ENCODE results near the gene DPPA3. TPM values are rescaled to one million over a fixed set of nuclear protein-coding genes. Genes with fewer than 3 reads are reported as not detected.
"Not testable (repeated sequence)": the region's sequence is repeated elsewhere in the genome, so short reads cannot be mapped to it uniquely, and the experiment has no call there.

Gene DPPA3
- not detected for total RNA-seq

GRCh38 chr12:7711133-7711532, at the start of gene DPPA3:
TSS of gene DPPA3 (plus strand) at chr12:7711433. CDS start at chr12:7711571, 138 bp downstream.
- WGBS, 2 donors: 69 to 75% methylated on average over 7 of the region's 7 CpGs
- Histone ChIP-seq H3K27ac (no peak within 1 kb of the TSS), H3K9me3 (no peaks in the 10 kb centered on the region), H3K27me3 (no peaks in the 10 kb centered on the region), H3K4me3 (no peak within 1 kb of the TSS), H3K36me3 (replicated peaks in 1 of 2; ENCODE audit: insufficient read depth in 1 of 2, low read depth in 2 of 2) (no peaks in the 10 kb centered on the region), H3K4me1 (no peaks in the 10 kb centered on the region)
- ATAC-seq: no peak
- DNase-seq: no peak
- no peak for TF ChIP-seq CTCF (IDR thresholded peaks at IDR 0.05)
- no peak for TF ChIP-seq POLR2A (IDR thresholded peaks at IDR 0.05)
- intact Hi-C loops (cut with DNase I): no loop called here

GRCh38 chr12:7661741-7662140, 49.5 kb upstream of the DPPA3 start:
- H3K4me1 ChIP-seq: no peaks in the 10 kb centered on the region
- H3K27ac ChIP-seq: no peak overlapping the region
- no peaks in the 10 kb centered on the region for H3K27me3 ChIP-seq
- H3K9me3 ChIP-seq: no peaks in the 10 kb centered on the region
- no peaks in the 10 kb centered on the region for H3K36me3 ChIP-seq (replicated peaks in 1 of 2; ENCODE audit: insufficient read depth in 1 of 2, low read depth in 2 of 2)
- intact Hi-C loops (cut with DNase I): no loop called here
- H3K4me3 ChIP-seq: no peak overlapping the region
- no peak for DNase-seq
- no peak for TF ChIP-seq CTCF (IDR thresholded peaks at IDR 0.05)
- TF ChIP-seq POLR2A (IDR thresholded peaks at IDR 0.05): no peak
- WGBS, 2 donors: 62% methylated on average over 5 of the region's 5 CpGs
- no peak for ATAC-seq

- DNase-seq (no peak), ATAC-seq (no peak)
- H3K4me3 ChIP-seq: no peak overlapping the region
- no peaks in the 10 kb centered on the region for H3K9me3 ChIP-seq
- no peaks in the 10 kb centered on the region for H3K4me1 ChIP-seq
- no peaks in the 10 kb centered on the region for H3K27me3 ChIP-seq
- intact Hi-C loops (cut with DNase I): no loop called here
- TF ChIP-seq CTCF (IDR thresholded peaks at IDR 0.05) (no peak), POLR2A (IDR thresholded peaks at IDR 0.05) (no peak)
- H3K27ac ChIP-seq: no peak overlapping the region
- 73 to 86% methylated on average over 5 of the region's 5 CpGs for WGBS, 2 donors
- H3K36me3 ChIP-seq (replicated peaks in 1 of 2; ENCODE audit: insufficient read depth in 1 of 2, low read depth in 2 of 2): no peaks in the 10 kb centered on the region
These were observed 44.6 kb upstream of the DPPA3 start for GRCh38 chr12:7666595-7666994.

- Histone ChIP-seq H3K4me1 (no peaks in the 10 kb centered on the region), H3K27ac (no peak overlapping the region), H3K9me3 (no peaks in the 10 kb centered on the region), H3K4me3 (no peak overlapping the region), H3K27me3 (no peaks in the 10 kb centered on the region), H3K36me3 (replicated peaks in 1 of 2; ENCODE audit: insufficient read depth in 1 of 2, low read depth in 2 of 2) (no peaks in the 10 kb centered on the region)
- intact Hi-C loops (cut with DNase I): no loop called here
- ATAC-seq: no peak
- DNase-seq: no peak
- TF ChIP-seq POLR2A (IDR thresholded peaks at IDR 0.05): no peak
- no peak for TF ChIP-seq CTCF (IDR thresholded peaks at IDR 0.05)
- WGBS, 2 donors: 64 to 71% methylated on average over 4 of the region's 4 CpGs
These were observed 44.1 kb upstream of the DPPA3 start for GRCh38 chr12:7667125-7667524.

GRCh38 chr12:7668171-7668570, 43.1 kb upstream of the DPPA3 start:
- Histone ChIP-seq H3K4me1 (no peaks in the 10 kb centered on the region), H3K27ac (no peak overlapping the region), H3K4me3 (no peak overlapping the region), H3K36me3 (replicated peaks in 1 of 2; ENCODE audit: insufficient read depth in 1 of 2, low read depth in 2 of 2) (no peaks in the 10 kb centered on the region), H3K9me3 (no peaks in the 10 kb centered on the region), H3K27me3 (no peaks in the 10 kb centered on the region)
- intact Hi-C loops (cut with DNase I): no loop called here
- TF ChIP-seq CTCF (IDR thresholded peaks at IDR 0.05) (no peak), POLR2A (IDR thresholded peaks at IDR 0.05) (no peak)
- DNase-seq (no peak), ATAC-seq (no peak)
- WGBS, 2 donors: 61 to 65% methylated on average over 5 of the region's 5 CpGs

- not testable (repeated sequence) for H3K36me3 ChIP-seq (replicated peaks in 1 of 2; ENCODE audit: insufficient read depth in 1 of 2, low read depth in 2 of 2); H3K9me3 ChIP-seq; H3K4me3 ChIP-seq; H3K27ac ChIP-seq; H3K27me3 ChIP-seq; H3K4me1 ChIP-seq; ATAC-seq
- 57 to 67% methylated on average over 6 of the region's 6 CpGs for WGBS, 2 donors
- intact Hi-C loops (cut with DNase I): loop anchor here (10.0 kb wide), 1 partner anchor 129 kb away; no protein-coding TSS in a partner anchor
- DNase-seq: peak in 1 of 4 donors; percentile 3
These were observed 35.8 kb upstream of the DPPA3 start for GRCh38 chr12:7675455-7675854.

Measured in body of pancreas (tissue), 4 donors.